ENCODE results near the gene TBC1D14. TPM values are rescaled to one million over a fixed set of nuclear protein-coding genes. Genes with fewer than 3 reads are reported as not detected.

Gene TBC1D14
- total and polyA plus RNA-seq, 10 of the 15 experiments (the other 5 are each of a cell fraction or from before 2014, with no cell fraction given): 0.87 to 39.3 (median 30.1) TPM

- Histone ChIP-seq H3K4me1 (ENCODE audit: control insufficient read depth, insufficient read depth, low read length) (peaks cover under 1% of the 10 kb centered on the region), H3K4me3 (no peak overlapping the region), H2AFZ (ENCODE audit: control insufficient read depth, low read depth, low read length) (no peak overlapping the region), H3K27ac (ENCODE audit: control insufficient read depth, insufficient read depth) (no peak overlapping the region; the same call in 1 of the 2 replicates), H4K20me1 (ENCODE audit: control insufficient read depth, insufficient read depth) (no peaks in the 10 kb centered on the region), H3K4me2 (ENCODE audit: control insufficient read depth, insufficient read depth) (no peak overlapping the region), H3K9ac (ENCODE audit: control insufficient read depth, insufficient read depth, low read length) (no peak overlapping the region), H3K79me2 (ENCODE audit: control insufficient read depth, insufficient read depth, low read length) (no peaks in the 10 kb centered on the region), H3K36me3 (ENCODE audit: control insufficient read depth in 2 of 2, insufficient read depth in 2 of 2, low read length in 1 of 2) (peaks cover 10 to 26% of the 10 kb centered on the region in 2 experiments), H3K27me3 (replicated peaks in 1 of 2; ENCODE audit: control insufficient read depth in 2 of 2, insufficient read depth in 2 of 2, low read length in 1 of 2) (no peaks in the 10 kb centered on the region), H3K9me3 (replicated peaks; ENCODE audit: control insufficient read depth, insufficient read depth, low read length) (no peaks in the 10 kb centered on the region; the same call in 2 of the 3 replicates)
- POLR2A ChIA-PET: no interaction called here
- 58% methylated on average over 2 of the region's 2 CpGs for WGBS (ENCODE audit: insufficient coverage, insufficient replicate concordance, low lambda C conversion rate, missing lambda C conversion rate)
- TF ChIP-seq SRF (IDR thresholded peaks at IDR 0.05; ENCODE audit: low read depth in 2 of 2, low read length in 2 of 2): no peak
- no peak for TF ChIP-seq TCF12 (IDR thresholded peaks at IDR 0.05; ENCODE audit: low read depth, low read length)
- no peak for TF ChIP-seq ESRRA (IDR thresholded peaks at IDR 0.05; ENCODE audit: low read length)
- TF ChIP-seq, protein P1, sequence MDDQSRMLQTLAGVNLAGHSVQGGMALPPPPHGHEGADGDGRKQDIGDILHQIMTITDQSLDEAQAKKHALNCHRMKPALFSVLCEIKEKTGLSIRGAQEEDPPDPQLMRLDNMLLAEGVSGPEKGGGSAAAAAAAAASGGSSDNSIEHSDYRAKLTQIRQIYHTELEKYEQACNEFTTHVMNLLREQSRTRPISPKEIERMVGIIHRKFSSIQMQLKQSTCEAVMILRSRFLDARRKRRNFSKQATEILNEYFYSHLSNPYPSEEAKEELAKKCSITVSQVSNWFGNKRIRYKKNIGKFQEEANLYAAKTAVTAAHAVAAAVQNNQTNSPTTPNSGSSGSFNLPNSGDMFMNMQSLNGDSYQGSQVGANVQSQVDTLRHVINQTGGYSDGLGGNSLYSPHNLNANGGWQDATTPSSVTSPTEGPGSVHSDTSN (IDR thresholded peaks at IDR 0.05; ENCODE audit: insufficient replicate concordance, low read depth, low read length): no peak
- no peak for TF ChIP-seq CEBPB (IDR thresholded peaks at IDR 0.05; ENCODE audit: borderline replicate concordance in 1 of 2, low read depth in 2 of 2, low read length in 2 of 2)
- TF ChIP-seq NR2F1 (conservative IDR thresholded peaks at IDR 0.05): peak; percentile 49; the same call in 1 of the 2 replicates
- TF ChIP-seq NR2C1 (IDR thresholded peaks at IDR 0.05): peak; percentile 45
- TF ChIP-seq, protein P2, sequence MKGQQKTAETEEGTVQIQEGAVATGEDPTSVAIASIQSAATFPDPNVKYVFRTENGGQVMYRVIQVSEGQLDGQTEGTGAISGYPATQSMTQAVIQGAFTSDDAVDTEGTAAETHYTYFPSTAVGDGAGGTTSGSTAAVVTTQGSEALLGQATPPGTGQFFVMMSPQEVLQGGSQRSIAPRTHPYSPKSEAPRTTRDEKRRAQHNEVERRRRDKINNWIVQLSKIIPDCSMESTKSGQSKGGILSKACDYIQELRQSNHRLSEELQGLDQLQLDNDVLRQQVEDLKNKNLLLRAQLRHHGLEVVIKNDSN (IDR thresholded peaks at IDR 0.05; ENCODE audit: borderline replicate concordance, extremely low read length, insufficient read depth, low read depth, low read length): no peak
- TF ChIP-seq SMC3 (IDR thresholded peaks at IDR 0.05; ENCODE audit: borderline replicate concordance, low read length): peak; percentile 17; the same call in 1 of the 2 replicates
- DNase-seq (ENCODE audit: low read depth, low spot score) (no peak), FAIRE-seq (no peak), ATAC-seq (peak; percentile 50)
- intact Hi-C loops (cut with micrococcal nuclease; ENCODE audit: unreplicated experiment): no loop called here
- SMC1A ChIA-PET (ENCODE audit: uncharacterized antibody, unreplicated experiment): interaction anchor here (1.0 to 1.3 kb wide), 2 partner anchors 16 to 35 kb away, joined by 3 read pairs; a partner anchor contains a TSS
- RAD21 ChIA-PET (ENCODE audit: unreplicated experiment): interaction anchor here (1.0 kb wide), 1 partner anchor 16 kb away, joined by 3 read pairs; no protein-coding TSS in a partner anchor
- CTCF ChIA-PET: interaction anchor here (0.9 to 1.2 kb wide), 2 partner anchors 34 to 122 kb away, joined by 3 to 4 read pairs; no protein-coding TSS in a partner anchor
- BruUV-seq (replicated peaks): no TSS peak
- in situ Hi-C loops (cut with MboI): no loop called here
These were observed 98.3 kb downstream of the TBC1D14 start for GRCh38 chr4:7007944-7008343.
